Fibroblast of villous mesenchyme (primary cell): Measurements from ENCODE around the gene C5orf52. TPM values are rescaled to one million over a fixed set of nuclear protein-coding genes. Genes with fewer than 3 reads are reported as not detected.
"Not testable (repeated sequence)": the region's sequence is repeated elsewhere in the genome, so short reads cannot be mapped to it uniquely, and the experiment has no call there.

Experiments used
- DNase-seq: peaks from one replicate; pipeline ENCODE4 v3.0.0-alpha.2; 2010; ENCODE audit warnings: low read depth
- H3K4me3 ChIP-seq: 2 replicates; pipeline ENCODE4 v1.5.1; 2011; ENCODE audit warnings: low read depth, mild to moderate bottlenecking, low read length
- total RNA-seq: library from RNA; depleted of rRNA; stranded (reverse); fragments of >200 nt; gene quantifications from 2 replicates; pipeline ENCODE4 v1.2.3, GENCODE V29; 2012
- TF ChIP-seq, protein P1 (sequence below): IDR thresholded peaks from 2 replicates; pipeline ENCODE4 v1.5.1; 2012; ENCODE audit warnings: low read depth, mild to moderate bottlenecking, low read length; ENCODE audit not compliant: insufficient read depth

The C5orf52 gene
- total RNA-seq, 1 donor, result not detected

DNA sequence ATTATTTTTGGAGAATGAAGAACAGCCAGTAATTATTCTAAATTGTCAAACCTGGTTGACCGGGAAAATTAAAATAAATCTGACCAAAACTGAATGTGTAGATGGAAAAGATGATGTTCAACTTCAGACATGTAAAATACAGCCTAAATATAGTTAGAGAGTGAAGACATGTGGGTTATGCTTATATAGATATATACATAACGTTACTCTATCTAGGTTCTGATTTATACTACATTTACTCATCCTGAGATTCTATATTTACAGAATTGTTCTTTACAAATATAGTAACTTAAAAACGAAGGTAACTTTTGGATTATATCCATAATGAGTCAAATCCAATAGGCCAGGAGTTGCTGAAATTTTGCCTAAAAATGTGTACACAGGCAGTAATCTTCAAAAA is 39.1 kb downstream of the C5orf52 start:
- TF ChIP-seq, protein P1, sequence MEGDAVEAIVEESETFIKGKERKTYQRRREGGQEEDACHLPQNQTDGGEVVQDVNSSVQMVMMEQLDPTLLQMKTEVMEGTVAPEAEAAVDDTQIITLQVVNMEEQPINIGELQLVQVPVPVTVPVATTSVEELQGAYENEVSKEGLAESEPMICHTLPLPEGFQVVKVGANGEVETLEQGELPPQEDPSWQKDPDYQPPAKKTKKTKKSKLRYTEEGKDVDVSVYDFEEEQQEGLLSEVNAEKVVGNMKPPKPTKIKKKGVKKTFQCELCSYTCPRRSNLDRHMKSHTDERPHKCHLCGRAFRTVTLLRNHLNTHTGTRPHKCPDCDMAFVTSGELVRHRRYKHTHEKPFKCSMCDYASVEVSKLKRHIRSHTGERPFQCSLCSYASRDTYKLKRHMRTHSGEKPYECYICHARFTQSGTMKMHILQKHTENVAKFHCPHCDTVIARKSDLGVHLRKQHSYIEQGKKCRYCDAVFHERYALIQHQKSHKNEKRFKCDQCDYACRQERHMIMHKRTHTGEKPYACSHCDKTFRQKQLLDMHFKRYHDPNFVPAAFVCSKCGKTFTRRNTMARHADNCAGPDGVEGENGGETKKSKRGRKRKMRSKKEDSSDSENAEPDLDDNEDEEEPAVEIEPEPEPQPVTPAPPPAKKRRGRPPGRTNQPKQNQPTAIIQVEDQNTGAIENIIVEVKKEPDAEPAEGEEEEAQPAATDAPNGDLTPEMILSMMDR, result no peak
- DNase-seq, result no peak
- no peak overlapping the region for H3K4me3 ChIP-seq

DNA sequence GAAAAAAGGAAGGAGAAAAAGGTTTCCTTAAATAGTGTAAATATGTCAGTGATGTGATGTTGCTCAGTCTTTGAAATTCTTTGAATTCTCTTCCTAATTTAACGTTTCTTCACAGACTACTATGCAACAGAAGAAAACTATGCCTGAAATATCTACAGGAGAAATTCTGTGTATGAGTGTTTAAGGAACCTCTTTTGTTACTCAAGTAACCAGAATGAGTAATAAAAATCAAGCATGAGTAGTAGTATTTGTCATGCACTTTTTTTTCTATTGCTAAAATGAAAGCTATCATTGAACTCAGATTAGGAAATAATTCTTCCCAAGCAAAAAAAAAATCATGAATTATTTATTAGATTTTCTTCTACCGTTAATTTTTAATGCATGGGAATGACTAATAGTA is 39.5 kb downstream of the C5orf52 start:
- no peak overlapping the region for H3K4me3 ChIP-seq
- TF ChIP-seq, protein P1, result no peak
- DNase-seq, result peak; percentile 18

DNA sequence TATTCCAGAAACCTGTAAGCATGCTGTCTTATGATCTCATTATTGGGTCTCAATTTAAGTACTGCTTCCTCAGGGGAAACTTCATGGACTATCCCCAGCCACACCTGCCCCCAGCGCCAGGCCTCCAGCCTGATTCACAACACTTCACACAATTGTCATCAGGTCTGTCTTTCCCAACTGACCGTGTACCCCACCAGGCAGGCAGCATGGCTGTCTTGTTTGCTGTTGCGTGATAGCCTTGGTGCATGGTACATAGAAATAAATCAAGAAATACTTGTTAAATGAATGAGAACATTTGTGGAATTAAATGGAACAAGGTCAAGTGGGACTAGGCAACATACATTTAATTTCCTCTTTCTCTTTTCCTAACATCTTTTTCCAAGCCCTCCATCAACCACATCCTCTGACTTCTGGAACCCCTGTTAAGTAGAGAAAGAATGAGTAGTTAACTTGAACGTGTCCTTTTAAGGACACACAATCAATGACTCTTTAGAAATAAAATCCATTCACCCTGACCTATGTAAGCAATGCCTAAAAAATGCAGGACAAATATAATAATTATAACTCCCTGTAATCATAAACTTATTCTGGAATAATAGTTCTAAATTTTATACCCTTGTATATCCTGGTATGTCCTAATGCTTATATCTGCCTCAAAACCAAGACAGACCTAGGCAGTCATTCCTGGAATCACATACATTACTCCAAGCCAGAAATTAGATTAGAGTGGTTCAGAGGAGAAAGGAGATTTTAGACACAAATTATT is 42.7 kb downstream of the C5orf52 start:
- TF ChIP-seq, protein P1, result no peak
- DNase-seq, result no peak
- no peak overlapping the region for H3K4me3 ChIP-seq

DNA sequence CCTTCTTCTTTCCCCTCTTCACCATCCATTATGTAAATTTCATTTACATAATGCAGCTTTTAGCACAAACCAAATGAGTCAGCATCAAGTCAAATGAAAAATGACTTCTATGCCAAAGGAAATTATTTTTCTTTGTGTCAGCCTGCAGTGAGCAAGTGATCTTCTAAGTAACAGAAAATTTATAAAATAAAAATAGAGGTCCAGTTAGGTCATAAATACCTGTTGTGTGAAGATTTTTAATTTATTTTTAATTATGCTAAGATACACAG is 43.2 kb downstream of the C5orf52 start:
- H3K4me3 ChIP-seq, result no peak overlapping the region
- TF ChIP-seq, protein P1, result no peak
- no peak for DNase-seq

DNA sequence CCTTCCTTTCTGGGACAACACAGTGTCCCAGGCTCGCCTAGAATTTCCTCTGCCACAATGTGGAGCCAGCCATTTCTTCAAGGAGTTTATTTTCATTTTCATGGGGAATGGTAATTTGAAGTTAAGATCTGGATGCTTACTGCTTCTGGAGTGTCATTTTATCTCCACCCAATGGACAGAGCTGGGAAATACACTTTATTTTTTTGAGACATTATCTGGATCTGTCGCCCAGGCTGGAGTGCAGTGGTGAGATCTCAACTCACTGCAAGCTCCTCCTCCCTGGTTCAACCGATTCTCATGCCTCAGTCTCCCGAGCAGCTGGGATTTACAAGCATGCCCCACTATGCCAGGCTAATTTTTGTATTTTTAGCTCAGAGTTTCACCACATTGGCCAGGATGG is 47.2 kb downstream of the C5orf52 start:
- TF ChIP-seq, protein P1, result peak; percentile 69
- peak; percentile 76 for DNase-seq
- no peak overlapping the region for H3K4me3 ChIP-seq

DNA sequence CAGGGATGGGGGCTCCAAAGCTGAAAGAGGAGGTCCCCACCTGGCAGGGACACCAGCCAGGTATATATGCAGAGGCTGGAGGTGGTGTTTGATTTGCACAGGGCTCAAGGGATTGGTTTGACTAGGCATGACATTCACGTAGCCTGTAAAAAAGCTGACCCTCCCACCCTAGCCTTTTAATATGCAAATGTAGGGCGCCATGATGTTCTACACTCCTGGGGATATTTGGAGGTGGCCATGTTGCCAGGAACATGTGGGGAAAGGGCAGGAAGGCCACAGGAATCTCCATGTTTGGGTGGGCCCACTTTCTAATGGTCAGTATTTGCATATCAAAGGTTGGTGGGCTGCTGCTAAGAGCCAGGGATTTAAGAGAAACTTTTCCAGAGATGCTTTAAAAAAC is 47.9 kb downstream of the C5orf52 start:
- no peak for DNase-seq
- TF ChIP-seq, protein P1, result no peak
- H3K4me3 ChIP-seq, result no peak overlapping the region

DNA sequence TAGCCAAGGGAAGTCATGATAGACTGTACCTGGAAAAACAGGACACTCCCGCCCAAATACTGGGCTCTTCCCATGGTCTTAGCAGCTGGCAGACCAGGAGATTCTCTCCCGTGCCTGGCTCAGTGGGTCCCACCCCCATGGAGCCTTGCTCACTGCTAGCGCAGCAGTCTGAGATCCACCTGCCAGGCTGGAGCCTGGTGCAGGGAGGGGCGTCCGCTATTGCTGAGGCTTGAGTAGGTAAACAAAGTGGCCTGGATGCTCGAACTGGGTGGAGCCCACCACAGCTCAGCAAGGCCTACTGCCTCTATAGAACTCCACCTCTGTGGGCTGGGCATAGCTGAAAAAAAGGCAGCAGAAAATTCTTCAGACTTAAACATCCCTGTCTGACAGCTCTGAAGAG is 49.8 kb downstream of the C5orf52 start:
- no peak overlapping the region for H3K4me3 ChIP-seq
- no peak for DNase-seq
- TF ChIP-seq, protein P1, result no peak

DNA sequence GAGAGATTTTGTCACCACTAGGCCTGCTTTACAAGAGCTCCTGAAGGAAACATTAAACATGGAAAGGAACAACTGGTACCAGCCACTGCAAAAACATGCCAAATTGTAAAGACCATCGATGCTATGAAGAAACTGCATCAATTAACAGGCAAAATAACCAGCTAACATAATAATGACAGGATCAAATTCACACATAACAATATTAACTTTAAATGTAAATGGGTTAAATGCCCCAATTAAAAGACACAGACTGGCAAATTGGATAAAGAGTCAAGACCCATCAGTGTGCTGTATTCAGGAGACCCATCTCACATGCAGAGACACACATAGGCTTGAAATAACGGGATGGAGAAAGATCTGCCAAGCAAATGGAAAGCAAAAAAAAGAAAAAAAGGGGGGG is 51.6 kb downstream of the C5orf52 start:
- not testable (repeated sequence) for DNase-seq, H3K4me3 ChIP-seq

DNA sequence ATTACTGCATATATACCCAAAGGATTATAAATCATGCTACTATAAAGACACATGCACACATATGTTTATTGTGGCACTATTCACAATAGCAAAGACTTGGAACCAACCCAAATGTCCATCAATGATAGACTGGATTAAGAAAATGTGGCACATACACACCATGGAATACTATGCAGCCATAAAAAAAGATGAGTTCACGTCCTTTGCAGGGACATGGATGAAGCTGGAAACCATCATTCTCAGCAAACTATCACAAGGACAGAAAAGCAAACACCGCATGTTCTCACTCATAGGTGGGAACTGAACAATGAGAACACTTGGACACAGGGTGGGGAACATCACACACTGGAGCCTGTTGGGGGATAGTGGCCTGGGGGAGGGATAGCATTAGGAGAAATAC is 55.3 kb downstream of the C5orf52 start:
- not testable (repeated sequence) for H3K4me3 ChIP-seq, DNase-seq

DNA sequence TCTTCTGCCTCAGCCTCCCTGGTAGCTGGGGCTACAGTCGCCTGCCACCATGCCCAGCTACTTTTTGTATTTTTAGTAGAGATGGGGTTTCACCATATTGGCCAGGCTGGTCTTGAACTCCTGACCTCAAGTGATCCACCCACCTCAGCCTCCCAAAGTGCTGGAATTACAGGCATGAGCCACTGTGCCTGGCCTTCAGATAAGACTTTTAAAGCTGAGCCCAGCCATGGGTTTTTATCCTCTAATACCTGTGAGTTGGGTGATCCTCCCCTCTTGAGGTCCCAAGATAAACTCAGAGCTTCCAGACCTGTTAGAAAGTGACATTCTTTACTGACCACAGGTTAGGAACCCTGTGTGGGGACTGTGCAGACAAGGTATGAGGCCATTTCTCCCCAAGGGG is 56.5 kb downstream of the C5orf52 start:
- not testable (repeated sequence) for H3K4me3 ChIP-seq

More for the DNA sequence above, 56.5 kb downstream of the C5orf52 start:
- DNase-seq, result not testable (repeated sequence)
